BLaER1 treated with 17β-estradiol and CSF1 and Interleukin-3, amounts not matched to agents 10 nM and 100 nM (cell line): Measurements from ENCODE around the gene STK24.

ENCODE experiments used
- H3K27ac ChIP-seq, 11 experiments: shearing (Covaris generic); formaldehyde crosslinking; 2 replicates each; pipeline ENCODE4 v1.8.1; 2022
- H3K27me3 ChIP-seq, 11 experiments: shearing (Covaris generic); formaldehyde crosslinking; 2 replicates each; pipeline ENCODE4 v1.8.1; 2022
- H3K36me3 ChIP-seq, 11 experiments: shearing (Covaris generic); formaldehyde crosslinking; 2 replicates each; pipeline ENCODE4 v1.8.1; 2022
- H3K4me1 ChIP-seq, 10 experiments: shearing (Covaris generic); formaldehyde crosslinking; 2 replicates each; pipeline ENCODE4 v1.8.1; 2022
- H3K4me2 ChIP-seq, 11 experiments: shearing (Covaris generic); formaldehyde crosslinking; 2 replicates each; pipeline ENCODE4 v1.8.1; 2022
- H3K4me3 ChIP-seq, 10 experiments: shearing (Covaris generic); formaldehyde crosslinking; 2 replicates each; pipeline ENCODE4 v1.8.1; 2022
- H3K9ac ChIP-seq, 11 experiments: shearing (Covaris generic); formaldehyde crosslinking; 2 replicates each; pipeline ENCODE4 v1.8.1; 2022
- H3K9me3 ChIP-seq, 11 experiments: shearing (Covaris generic); formaldehyde crosslinking; replicated peaks in 1 of 11; 2 replicates each; pipeline ENCODE4 v1.8.1; 2022
- H4K20me1 ChIP-seq, 11 experiments: shearing (Covaris generic); formaldehyde crosslinking; 2 replicates each; pipeline ENCODE4 v1.8.1; 2022
- Cebpa-rat ChIP-seq, 11 experiments: shearing (Covaris generic); IDR thresholded peaks; 2 replicates each; pipeline ENCODE4 v1.8.1; 2022

The STK24 gene

GRCh38 chr13:98585398-98585754 lies 8.5 kb upstream of the STK24 start:
- Histone ChIP-seq H3K36me3 (no peaks in the 10 kb centered on the region), H3K9ac (no peak overlapping the region), H3K4me3 (no peak overlapping the region), H3K27me3 (no peaks in the 10 kb centered on the region; a peak in 1 of 22 replicates), H3K27ac (no peak overlapping the region), H3K9me3 (peaks cover 3 to 11% (median 5%) of the 10 kb centered on the region in 11 experiments; a peak in 16 of 22 replicates), H3K4me1 (peaks cover 0 to 16% (median 0%) of the 10 kb centered on the region in 10 experiments; a peak in 4 of 20 replicates), H3K4me2 (no peak overlapping the region), H4K20me1 (no peaks in the 10 kb centered on the region)
- no peak for TF ChIP-seq Cebpa-rat (IDR thresholded peaks at IDR 0.05)

DNA sequence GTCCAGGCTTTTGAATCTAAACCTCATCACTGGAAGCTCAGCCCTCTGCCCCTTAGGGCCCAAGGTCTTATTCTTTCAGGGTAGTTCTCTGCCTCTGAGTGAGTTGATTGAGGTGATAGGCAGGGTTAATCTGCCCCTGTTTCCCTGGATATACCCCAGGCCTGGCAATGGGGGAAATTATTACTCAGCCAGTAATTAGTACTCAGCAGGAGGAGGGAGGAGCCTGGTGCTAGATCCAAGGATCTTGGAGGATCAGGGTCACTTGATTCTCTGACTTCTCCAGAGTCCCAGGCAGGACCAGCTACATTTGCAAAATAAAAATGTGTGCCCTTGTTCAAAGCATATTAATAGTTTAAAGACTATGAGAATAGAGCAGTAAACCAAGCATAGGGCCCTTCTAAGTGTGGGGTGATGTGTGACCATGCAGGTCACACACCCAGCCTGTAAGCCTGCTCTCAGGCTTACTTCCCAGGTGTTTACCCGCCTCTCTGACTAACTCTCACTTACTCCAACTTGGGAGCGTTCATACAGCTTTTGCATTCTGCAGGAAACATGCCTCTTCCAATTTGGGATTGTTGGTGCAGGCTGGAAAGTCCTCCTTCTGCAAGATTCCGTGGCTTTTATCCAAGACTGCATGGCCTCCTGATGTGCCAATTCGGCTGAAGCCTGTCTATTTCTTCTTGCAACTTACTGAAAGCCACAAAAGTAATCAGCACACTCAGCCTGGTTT lies 7.9 kb upstream of the STK24 start:
- TF ChIP-seq Cebpa-rat (IDR thresholded peaks at IDR 0.05) = no peak
- peaks cover 0 to 19% (median 0%) of the 10 kb centered on the region in 10 experiments; a peak in 4 of 20 replicates for H3K4me1 ChIP-seq
- no peak overlapping the region for H3K9ac ChIP-seq

GRCh38 chr13:98582947-98583346 lies 6.0 kb upstream of the STK24 start:
- Histone ChIP-seq H3K4me2 (no peak overlapping the region), H3K4me1 (peaks cover 2 to 24% (median 3%) of the 10 kb centered on the region in 10 experiments), H3K9ac (no peak overlapping the region), H3K27ac (no peak overlapping the region), H4K20me1 (no peaks in the 10 kb centered on the region), H3K4me3 (no peak overlapping the region), H3K27me3 (no peaks in the 10 kb centered on the region; a peak in 1 of 22 replicates), H3K36me3 (no peaks in the 10 kb centered on the region), H3K9me3 (no peaks in the 10 kb centered on the region)
- TF ChIP-seq Cebpa-rat (IDR thresholded peaks at IDR 0.05) = no peak

More for the DNA sequence above, 7.9 kb upstream of the STK24 start:
- Histone ChIP-seq H3K27me3 (no peaks in the 10 kb centered on the region; a peak in 1 of 22 replicates), H4K20me1 (no peaks in the 10 kb centered on the region), H3K36me3 (no peaks in the 10 kb centered on the region), H3K4me2 (no peak overlapping the region), H3K27ac (no peak overlapping the region), H3K4me3 (no peak overlapping the region), H3K9me3 (peaks cover 0 to 5% (median 0%) of the 10 kb centered on the region in 11 experiments; a peak in 6 of 22 replicates)

DNA sequence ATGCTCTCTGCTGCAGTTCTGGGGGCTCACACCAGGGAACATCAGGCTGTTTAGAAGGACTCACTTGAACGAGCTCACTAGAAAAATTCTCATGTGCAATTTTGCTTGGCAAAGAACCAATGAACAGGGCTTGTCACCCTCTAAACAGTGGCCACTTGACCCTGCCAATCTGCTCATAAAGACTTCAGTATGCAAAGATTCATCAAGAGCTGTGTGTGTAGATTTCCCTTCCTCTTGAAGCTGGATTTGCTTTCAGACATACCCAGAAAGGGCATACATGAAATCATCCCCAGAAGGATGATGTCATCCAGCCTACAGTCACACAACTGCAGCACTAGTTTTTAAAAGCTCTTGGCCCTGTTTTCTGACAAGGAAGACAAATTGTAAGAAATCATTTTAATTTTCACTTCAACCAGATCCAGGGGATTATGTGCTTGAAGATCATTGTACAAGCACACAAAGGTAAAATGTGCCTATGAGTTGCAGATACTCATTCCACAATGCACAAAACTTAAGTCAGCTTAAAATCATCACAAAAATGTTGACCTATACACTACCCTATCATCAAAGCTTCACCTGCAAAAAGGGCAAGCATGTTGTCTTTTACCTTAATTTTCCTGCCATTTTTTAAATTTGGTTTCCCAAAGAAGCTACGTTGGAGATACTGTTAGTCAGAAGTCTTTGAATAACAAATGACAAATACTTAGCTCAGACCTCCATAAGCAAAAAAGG lies 5.2 kb upstream of the STK24 start:
- H3K9me3 ChIP-seq = no peaks in the 10 kb centered on the region
- peaks cover 7 to 28% (median 9%) of the 10 kb centered on the region in 10 experiments for H3K4me1 ChIP-seq
- H3K27me3 ChIP-seq = no peaks in the 10 kb centered on the region; a peak in 1 of 22 replicates
- no peak for TF ChIP-seq Cebpa-rat (IDR thresholded peaks at IDR 0.05)
- no peak overlapping the region for H3K4me3 ChIP-seq
- no peaks in the 10 kb centered on the region for H3K36me3 ChIP-seq
- H3K4me2 ChIP-seq = peak overlapping the region in 2 of 11 experiments; percentile 40 to 44; a peak in 4 of 22 replicates
- H4K20me1 ChIP-seq = no peaks in the 10 kb centered on the region
- no peak overlapping the region for H3K9ac ChIP-seq
- no peak overlapping the region for H3K27ac ChIP-seq

DNA sequence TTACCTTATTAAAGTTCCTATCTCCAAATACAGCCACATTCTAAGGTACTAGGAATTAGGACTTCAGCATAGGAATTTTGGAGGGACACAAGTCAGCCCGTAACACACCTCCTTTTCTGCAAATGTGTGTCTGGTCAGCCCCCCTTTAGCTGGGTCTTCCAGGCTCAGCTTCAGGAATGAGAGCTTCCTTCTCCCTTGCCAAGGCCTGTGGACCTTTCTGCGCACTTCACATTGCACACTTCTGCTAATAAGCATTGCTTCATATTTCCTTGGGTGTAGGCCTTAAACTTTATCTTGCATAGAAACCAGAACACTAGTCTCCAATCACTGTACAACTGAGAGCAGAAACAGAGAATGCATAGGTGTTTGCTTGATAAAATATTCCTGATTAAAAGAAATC lies 4.5 kb upstream of the STK24 start:
- Histone ChIP-seq H3K27ac (no peak overlapping the region), H3K36me3 (no peaks in the 10 kb centered on the region), H3K4me3 (no peak overlapping the region), H3K4me2 (peak overlapping the region in 2 of 11 experiments; percentile 40 to 44; a peak in 4 of 22 replicates), H3K4me1 (peaks cover 7 to 28% (median 9%) of the 10 kb centered on the region in 10 experiments), H3K9me3 (no peaks in the 10 kb centered on the region), H4K20me1 (peaks cover 0 to 4% (median 2%) of the 10 kb centered on the region in 11 experiments; a peak in 15 of 22 replicates), H3K27me3 (no peaks in the 10 kb centered on the region; a peak in 1 of 22 replicates), H3K9ac (no peak overlapping the region)
- no peak for TF ChIP-seq Cebpa-rat (IDR thresholded peaks at IDR 0.05)

- TF ChIP-seq Cebpa-rat (IDR thresholded peaks at IDR 0.05) = no peak
- H3K36me3 ChIP-seq = no peaks in the 10 kb centered on the region
- H3K9ac ChIP-seq = no peak overlapping the region
- H3K27me3 ChIP-seq = no peaks in the 10 kb centered on the region; a peak in 1 of 22 replicates
- no peaks in the 10 kb centered on the region for H3K9me3 ChIP-seq
- no peak overlapping the region for H3K4me3 ChIP-seq
- peaks cover 6 to 13% (median 12%) of the 10 kb centered on the region in 11 experiments; a peak in 20 of 22 replicates for H4K20me1 ChIP-seq
- H3K27ac ChIP-seq = no peak overlapping the region
- 0 out of 22 replicates have a peak overlapping the region, but pooled peaks of 1 of the 11 experiments have one; percentile 12 for H3K4me2 ChIP-seq
- H3K4me1 ChIP-seq = peaks cover 7 to 28% (median 9%) of the 10 kb centered on the region in 10 experiments
Observed at GRCh38 chr13:98580420-98580819, 3.5 kb upstream of the STK24 start.

- TF ChIP-seq Cebpa-rat (IDR thresholded peaks at IDR 0.05) = no peak
- Histone ChIP-seq H3K4me2 (peak overlapping the region; percentile 88 to 96 (median 93)), H3K9me3 (no peaks in the 10 kb centered on the region), H3K4me3 (peak overlapping the region; percentile 98 to 100 (median 98)), H3K9ac (peak overlapping the region; percentile 96 to 99 (median 98)), H3K27me3 (no peaks in the 10 kb centered on the region; a peak in 1 of 22 replicates), H4K20me1 (peaks cover 29 to 39% (median 37%) of the 10 kb centered on the region in 11 experiments; a peak in 21 of 22 replicates), H3K36me3 (peaks cover 0 to 5% (median 0%) of the 10 kb centered on the region in 11 experiments; a peak in 5 of 22 replicates), H3K27ac (peak overlapping the region; percentile 94 to 99 (median 98)), H3K4me1 (peaks cover 31 to 53% (median 33%) of the 10 kb centered on the region in 10 experiments)
Observed at GRCh38 chr13:98577836-98578285, 954 bp upstream of the STK24 start.

GRCh38 chr13:98576200-98576945 lies 534 bp downstream of the STK24 start:
- Histone ChIP-seq H4K20me1 (peaks cover 44 to 54% (median 52%) of the 10 kb centered on the region in 11 experiments), H3K9me3 (no peaks in the 10 kb centered on the region), H3K36me3 (peaks cover 0 to 5% (median 0%) of the 10 kb centered on the region in 11 experiments; a peak in 5 of 22 replicates), H3K4me2 (peak overlapping the region; percentile 86 to 98 (median 94)), H3K4me1 (peaks cover 46 to 59% (median 48%) of the 10 kb centered on the region in 10 experiments), H3K27ac (peak overlapping the region; percentile 89 to 99 (median 97)), H3K27me3 (no peaks in the 10 kb centered on the region), H3K9ac (peak overlapping the region; percentile 96 to 99 (median 98)), H3K4me3 (peak overlapping the region; percentile 98 to 100 (median 98))
- TF ChIP-seq Cebpa-rat (IDR thresholded peaks at IDR 0.05) = no peak
